Measurements from ENCODE around the gene PCAT6.
A peak's percentile ranks its signal among the peaks of the same experiment; 100 is the strongest.

DNA sequence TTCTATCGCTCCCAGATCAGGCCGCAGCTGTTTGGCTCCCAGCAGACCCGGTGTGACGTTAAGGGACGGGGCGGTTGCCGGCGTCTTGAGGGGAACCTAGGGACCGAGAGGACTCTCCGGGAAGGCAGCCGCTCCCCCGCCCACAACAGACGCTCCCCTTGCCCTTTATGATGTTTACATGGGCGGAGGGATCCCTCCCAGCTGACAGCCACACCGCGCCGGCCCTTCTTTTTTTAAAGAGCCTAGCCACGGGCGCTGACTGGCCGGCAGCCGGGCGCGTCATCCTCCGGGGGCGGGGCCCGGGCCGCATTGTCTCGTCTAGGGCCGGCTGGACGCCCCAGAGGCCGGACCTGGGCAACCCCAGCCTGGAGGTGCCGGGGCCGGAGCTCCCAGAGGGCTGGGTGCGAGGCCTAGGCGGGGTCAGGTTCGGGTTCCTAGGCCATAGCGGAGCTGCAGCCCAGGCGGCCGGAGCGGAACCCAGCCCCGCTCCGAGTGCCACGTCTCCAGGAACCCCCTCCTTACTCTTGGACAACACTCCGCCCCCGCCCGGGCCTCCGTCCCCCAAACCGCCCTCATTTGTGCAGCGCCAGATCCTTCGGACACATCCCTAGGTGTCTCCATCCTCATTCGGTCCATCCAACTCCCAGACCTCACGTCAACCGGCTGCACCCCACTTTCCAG, at the start of gene PCAT6:
- TF ChIP-seq POLR2AphosphoS5 (IDR thresholded peaks at IDR 0.05; ENCODE audit: insufficient read depth, low read depth, low read length) (peak; percentile 90), EZH2 (IDR thresholded peaks at IDR 0.05; ENCODE audit: borderline replicate concordance, low read depth, low read length, severe bottlenecking) (no peak), MYC (IDR thresholded peaks at IDR 0.05; ENCODE audit: low read depth, low read length) (no peak)
- TF ChIP-seq, protein P1, sequence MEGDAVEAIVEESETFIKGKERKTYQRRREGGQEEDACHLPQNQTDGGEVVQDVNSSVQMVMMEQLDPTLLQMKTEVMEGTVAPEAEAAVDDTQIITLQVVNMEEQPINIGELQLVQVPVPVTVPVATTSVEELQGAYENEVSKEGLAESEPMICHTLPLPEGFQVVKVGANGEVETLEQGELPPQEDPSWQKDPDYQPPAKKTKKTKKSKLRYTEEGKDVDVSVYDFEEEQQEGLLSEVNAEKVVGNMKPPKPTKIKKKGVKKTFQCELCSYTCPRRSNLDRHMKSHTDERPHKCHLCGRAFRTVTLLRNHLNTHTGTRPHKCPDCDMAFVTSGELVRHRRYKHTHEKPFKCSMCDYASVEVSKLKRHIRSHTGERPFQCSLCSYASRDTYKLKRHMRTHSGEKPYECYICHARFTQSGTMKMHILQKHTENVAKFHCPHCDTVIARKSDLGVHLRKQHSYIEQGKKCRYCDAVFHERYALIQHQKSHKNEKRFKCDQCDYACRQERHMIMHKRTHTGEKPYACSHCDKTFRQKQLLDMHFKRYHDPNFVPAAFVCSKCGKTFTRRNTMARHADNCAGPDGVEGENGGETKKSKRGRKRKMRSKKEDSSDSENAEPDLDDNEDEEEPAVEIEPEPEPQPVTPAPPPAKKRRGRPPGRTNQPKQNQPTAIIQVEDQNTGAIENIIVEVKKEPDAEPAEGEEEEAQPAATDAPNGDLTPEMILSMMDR (IDR thresholded peaks at IDR 0.05; ENCODE audit: extremely low read depth in 1 of 2, insufficient read depth in 1 of 2, low read depth in 1 of 2, low read length in 2 of 2): no peak
